HCT116 (cell line): ENCODE measurements around the gene CCDC107. TPM values are rescaled to one million over a fixed set of nuclear protein-coding genes. Genes with fewer than 3 reads are reported as not detected.
A peak's percentile ranks its signal among the peaks of the same experiment; 100 is the strongest.

ENCODE experiments used
- ATAC-seq: fragments of 200-7000 bp; cut with Tn5 transposase; 2 replicates; pipeline ENCODE4 v1.9.1; 2020; ENCODE audit warnings: mild to moderate bottlenecking, moderate library complexity
- BruUV-seq: library from RNA; stranded (reverse); fragments of 400-500 nt; replicated peaks from 2 replicates; lab custom pipeline; 2021; lab: Mats Ljungman, UMichigan
- CTCF ChIA-PET: fragments of 300-600 bp; sonication (Branson Sonifier 250); formaldehyde crosslinking; loops from one replicate; lab custom pipeline; 2021; ENCODE audit warnings: antibody characterized with exemption; lab: Charles Lee
- POLR2A ChIA-PET: fragments of 300-600, 350-600 bp; sonication (Branson Sonifier 250); formaldehyde crosslinking; loops from one replicate; lab custom pipeline; 2021; ENCODE audit warnings: antibody characterized with exemption; lab: Charles Lee
- RAD21 ChIA-PET, 2 experiments: fragments of 300-600 bp; sonication (Branson Sonifier 250); formaldehyde crosslinking; loops; one replicate each; lab custom pipeline; 2023; ENCODE audit warnings: low total read pairs in 2 of 2; ENCODE audit not compliant: uncharacterized antibody in 2 of 2, unreplicated experiment in 2 of 2, low non-redundant PET in 1 of 2; lab: Charles Lee
- DNase-seq: peaks from one replicate; pipeline ENCODE4 v3.0.0-alpha.2; 2010; ENCODE audit warnings: low read depth, low spot score
- H2AFZ ChIP-seq: fragments of 200-600 bp; shearing (Covaris generic), sonication (generic); 2 replicates; pipeline ENCODE4 v1.6.1; 2017; ENCODE audit warnings: low read depth, mixed run types, mixed read lengths, antibody characterized with exemption, low read length; ENCODE audit not compliant: poor library complexity, severe bottlenecking
- H3K27ac ChIP-seq: 2 replicates; pipeline ENCODE4 v1.5.1; 2012; ENCODE audit warnings: low read depth, low read length
- H3K27me3 ChIP-seq: fragments of 200-600 bp; sonication (generic); 2 replicates; pipeline ENCODE4 v1.6.1; 2016; ENCODE audit warnings: mixed run types, low read length, mixed read lengths; ENCODE audit not compliant: insufficient read depth
- H3K36me3 ChIP-seq, 2 experiments: fragments of 200-500 bp in 1 of 2; fragments of 200-600 bp in 1 of 2; sonication (Bioruptor generic) in 1 of 2; sonication (generic) in 1 of 2; 2 replicates each; pipeline versions ENCODE4 v1.5.1 to v1.6.1; 2014 to 2016; ENCODE audit warnings: low read length in 2 of 2, inconsistent platforms in 1 of 2, mixed read lengths in 1 of 2, mixed run types in 1 of 2; ENCODE audit not compliant: insufficient read depth in 2 of 2, control insufficient read depth in 1 of 2
- H3K4me1 ChIP-seq, 2 experiments: fragments of 200-600 bp in 1 of 2; sonication (generic) in 1 of 2; 2 replicates each; pipeline versions ENCODE4 v1.5.1 to v1.6.1; 2012 to 2017; ENCODE audit warnings: low read length in 2 of 2, inconsistent platforms in 1 of 2, mild to moderate bottlenecking in 1 of 2, mixed read lengths in 1 of 2, mixed run types in 1 of 2, moderate library complexity in 1 of 2; ENCODE audit not compliant: insufficient read depth in 2 of 2, control insufficient read depth in 1 of 2
- H3K4me2 ChIP-seq: fragments of 200-600 bp; sonication (generic); 2 replicates; pipeline ENCODE4 v1.6.1; 2017; ENCODE audit warnings: mixed run types, low read length, mixed read lengths
- H3K4me3 ChIP-seq, 2 experiments: fragments of 200-600 bp in 1 of 2; sonication (generic) in 1 of 2; replicated peaks in 1 of 2; 2 replicates each; pipeline ENCODE4 v1.5.1; 2011 to 2016; ENCODE audit warnings: low read length in 2 of 2, control low read depth in 1 of 2, low read depth in 1 of 2, mild to moderate bottlenecking in 1 of 2, mixed read lengths in 1 of 2, mixed run types in 1 of 2
- H3K79me2 ChIP-seq: fragments of 200-600 bp; sonication (generic); 2 replicates; pipeline ENCODE4 v1.6.1; 2017; ENCODE audit warnings: mild to moderate bottlenecking, mixed run types, low read length, moderate library complexity, mixed read lengths; ENCODE audit not compliant: insufficient read depth
- H3K9ac ChIP-seq: fragments of 200-600 bp; sonication (generic); 2 replicates; pipeline ENCODE4 v1.6.1; 2016; ENCODE audit warnings: low read length, mixed read lengths
- H3K9me2 ChIP-seq: fragments of 200-600 bp; sonication (generic), shearing (Covaris generic); 2 replicates; pipeline ENCODE4 v1.6.1; 2017; ENCODE audit warnings: mixed run types, mild to moderate bottlenecking, moderate library complexity; ENCODE audit not compliant: insufficient read depth
- H3K9me3 ChIP-seq, 2 experiments: fragments of 200-500 bp in 1 of 2; fragments of 200-600 bp in 1 of 2; sonication (Bioruptor generic) in 1 of 2; sonication (generic) in 1 of 2; 2 replicates each; pipeline ENCODE4 v1.6.1; 2014 to 2017; ENCODE audit warnings: low read length in 2 of 2, mixed read lengths in 2 of 2, inconsistent platforms in 1 of 2, low read depth in 1 of 2, mild to moderate bottlenecking in 1 of 2, mixed run types in 1 of 2, moderate library complexity in 1 of 2; ENCODE audit not compliant: control insufficient read depth in 1 of 2, insufficient read depth in 1 of 2
- H4K20me1 ChIP-seq: fragments of 200-600 bp; sonication (generic), shearing (Covaris generic); 2 replicates; pipeline ENCODE4 v1.6.1; 2017; ENCODE audit warnings: mixed run types, mild to moderate bottlenecking, moderate library complexity; ENCODE audit not compliant: insufficient read depth
- EZH2 ChIP-seq: fragments of 200-600 bp; sonication (generic); IDR thresholded peaks from 2 replicates; pipeline ENCODE4 v1.6.1; 2017; ENCODE audit warnings: antibody characterized with exemption, mixed run types
- SP1 ChIP-seq: IDR thresholded peaks from 2 replicates; pipeline ENCODE4 v1.6.1; 2012; ENCODE audit warnings: low read depth
- intact Hi-C: fragments of 100-400 bp; cut with micrococcal nuclease; formaldehyde crosslinking; loops from 2 replicates; pipeline ENCODE4 v1.10.0; 2022
- total RNA-seq: library from RNA; stranded (reverse); gene quantifications from one replicate; pipeline ENCODE4 v1.2.1, GENCODE V29; 2021; ENCODE audit not compliant: unreplicated experiment
- TF ChIP-seq, protein P1 (sequence below): IDR thresholded peaks from 2 replicates; pipeline ENCODE4 v1.6.1; 2012; ENCODE audit warnings: low read depth
- TF ChIP-seq, protein P2 (sequence below): IDR thresholded peaks from 2 replicates; pipeline ENCODE4 v1.6.1; 2012

Gene CCDC107
- total RNA-seq, 1 experiment from 2014 or later, result 11.1 TPM

DNA sequence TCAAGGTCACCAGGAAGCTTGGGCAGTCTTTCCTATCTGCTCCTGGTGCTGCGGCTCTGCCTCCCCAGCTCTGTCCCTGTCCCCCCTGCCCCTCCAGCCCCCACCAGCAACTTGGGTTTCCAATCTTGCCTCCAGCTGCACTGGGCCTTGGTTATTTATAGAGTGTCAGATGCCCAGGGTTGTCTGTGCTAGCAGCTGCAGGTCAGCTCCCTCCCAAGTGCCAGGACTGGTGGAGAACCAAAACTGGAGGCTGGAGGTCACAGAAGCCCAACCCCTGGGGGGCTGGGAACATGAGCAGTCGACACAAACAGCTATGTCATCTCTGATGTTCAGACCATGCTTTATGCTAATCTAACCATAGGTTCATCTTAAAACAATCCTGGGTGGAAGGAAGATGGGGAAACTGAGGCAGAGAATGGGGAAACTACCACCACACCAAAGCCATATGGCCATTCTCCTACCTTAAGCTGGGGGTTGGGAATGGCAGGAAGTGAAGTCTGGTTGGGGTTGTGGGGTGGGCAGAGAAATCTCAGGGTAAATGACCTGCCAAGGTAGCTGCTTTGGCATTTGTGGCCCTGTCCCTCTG is 30.0 kb downstream of the CCDC107 start:
- TF ChIP-seq, protein P1, sequence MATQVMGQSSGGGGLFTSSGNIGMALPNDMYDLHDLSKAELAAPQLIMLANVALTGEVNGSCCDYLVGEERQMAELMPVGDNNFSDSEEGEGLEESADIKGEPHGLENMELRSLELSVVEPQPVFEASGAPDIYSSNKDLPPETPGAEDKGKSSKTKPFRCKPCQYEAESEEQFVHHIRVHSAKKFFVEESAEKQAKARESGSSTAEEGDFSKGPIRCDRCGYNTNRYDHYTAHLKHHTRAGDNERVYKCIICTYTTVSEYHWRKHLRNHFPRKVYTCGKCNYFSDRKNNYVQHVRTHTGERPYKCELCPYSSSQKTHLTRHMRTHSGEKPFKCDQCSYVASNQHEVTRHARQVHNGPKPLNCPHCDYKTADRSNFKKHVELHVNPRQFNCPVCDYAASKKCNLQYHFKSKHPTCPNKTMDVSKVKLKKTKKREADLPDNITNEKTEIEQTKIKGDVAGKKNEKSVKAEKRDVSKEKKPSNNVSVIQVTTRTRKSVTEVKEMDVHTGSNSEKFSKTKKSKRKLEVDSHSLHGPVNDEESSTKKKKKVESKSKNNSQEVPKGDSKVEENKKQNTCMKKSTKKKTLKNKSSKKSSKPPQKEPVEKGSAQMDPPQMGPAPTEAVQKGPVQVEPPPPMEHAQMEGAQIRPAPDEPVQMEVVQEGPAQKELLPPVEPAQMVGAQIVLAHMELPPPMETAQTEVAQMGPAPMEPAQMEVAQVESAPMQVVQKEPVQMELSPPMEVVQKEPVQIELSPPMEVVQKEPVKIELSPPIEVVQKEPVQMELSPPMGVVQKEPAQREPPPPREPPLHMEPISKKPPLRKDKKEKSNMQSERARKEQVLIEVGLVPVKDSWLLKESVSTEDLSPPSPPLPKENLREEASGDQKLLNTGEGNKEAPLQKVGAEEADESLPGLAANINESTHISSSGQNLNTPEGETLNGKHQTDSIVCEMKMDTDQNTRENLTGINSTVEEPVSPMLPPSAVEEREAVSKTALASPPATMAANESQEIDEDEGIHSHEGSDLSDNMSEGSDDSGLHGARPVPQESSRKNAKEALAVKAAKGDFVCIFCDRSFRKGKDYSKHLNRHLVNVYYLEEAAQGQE, result no peak
- TF ChIP-seq, protein P2, sequence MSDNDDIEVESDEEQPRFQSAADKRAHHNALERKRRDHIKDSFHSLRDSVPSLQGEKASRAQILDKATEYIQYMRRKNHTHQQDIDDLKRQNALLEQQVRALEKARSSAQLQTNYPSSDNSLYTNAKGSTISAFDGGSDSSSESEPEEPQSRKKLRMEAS, result no peak
- TF ChIP-seq EZH2, result no peak
- no peak for TF ChIP-seq SP1
- TF ChIP-seq, all 23 proteins: peak for 0
- H3K36me3 ChIP-seq, result peaks cover 39 to 48% of the 10 kb centered on the region in 2 experiments; a peak in 3 of 4 replicates
- H3K4me3 ChIP-seq, result peak overlapping the region; percentile 83 to 90
- H3K79me2 ChIP-seq, result peaks cover 45% of the 10 kb centered on the region
- DNase-seq, result no peak
- H2AFZ ChIP-seq, result no peak overlapping the region
- intact Hi-C loops, result no loop called here
- H4K20me1 ChIP-seq, result no peaks in the 10 kb centered on the region
- H3K4me2 ChIP-seq, result peak overlapping the region; percentile 90
- POLR2A ChIA-PET, result interaction anchor here (0.9 to 4.2 kb wide), 5 partner anchors 8 to 44 kb away, joined by 3 to 16 read pairs (median 5); partner anchors contain the start of genes ARHGEF39, CCDC107, CREB3 and RMRP
- peak overlapping the region; percentile 97 for H3K27ac ChIP-seq
- BruUV-seq, result no TSS peak
- H3K4me1 ChIP-seq, result peaks cover 18 to 30% of the 10 kb centered on the region in 2 experiments
- no peaks in the 10 kb centered on the region for H3K9me3 ChIP-seq
- CTCF ChIA-PET, result interaction anchor here (1.3 to 2.3 kb wide), 2 partner anchors 9 to 24 kb away, joined by 3 to 15 read pairs; partner anchors contain the start of gene ARHGEF39
- no peaks in the 10 kb centered on the region for H3K27me3 ChIP-seq
- no peaks in the 10 kb centered on the region for H3K9me2 ChIP-seq
- ATAC-seq, result no peak
- H3K9ac ChIP-seq, result peak overlapping the region; percentile 96
- RAD21 ChIA-PET, result interaction anchor here (0.6 to 1.2 kb wide), 2 partner anchors 30 to 61 kb away, joined by 3 to 5 read pairs; partner anchors contain the start of genes CCDC107 (in 1 of the 2), GBA2 (in 1 of the 2), RGP1 (in 1 of the 2) and RMRP (in 1 of the 2)
